BLaER1 treated with 17β-estradiol and CSF1 and Interleukin-3, amounts not matched to agents 10 nM and 100 nM (cell line): ENCODE data around the gene FAM184A.
A peak's percentile ranks its signal among the peaks of the same experiment; 100 is the strongest.
"Not testable (repeated sequence)": the region's sequence is repeated elsewhere in the genome, so short reads cannot be mapped to it uniquely, and the experiment has no call there.

ENCODE experiments used
- H3K27ac ChIP-seq, 11 experiments: shearing (Covaris generic); formaldehyde crosslinking; 2 replicates each; pipeline ENCODE4 v1.8.1; 2022
- H3K27me3 ChIP-seq, 11 experiments: shearing (Covaris generic); formaldehyde crosslinking; 2 replicates each; pipeline ENCODE4 v1.8.1; 2022
- H3K36me3 ChIP-seq, 11 experiments: shearing (Covaris generic); formaldehyde crosslinking; 2 replicates each; pipeline ENCODE4 v1.8.1; 2022
- H3K4me1 ChIP-seq, 10 experiments: shearing (Covaris generic); formaldehyde crosslinking; 2 replicates each; pipeline ENCODE4 v1.8.1; 2022
- H3K4me2 ChIP-seq, 11 experiments: shearing (Covaris generic); formaldehyde crosslinking; 2 replicates each; pipeline ENCODE4 v1.8.1; 2022
- H3K4me3 ChIP-seq, 10 experiments: shearing (Covaris generic); formaldehyde crosslinking; 2 replicates each; pipeline ENCODE4 v1.8.1; 2022
- H3K9ac ChIP-seq, 11 experiments: shearing (Covaris generic); formaldehyde crosslinking; 2 replicates each; pipeline ENCODE4 v1.8.1; 2022
- H3K9me3 ChIP-seq, 11 experiments: shearing (Covaris generic); formaldehyde crosslinking; replicated peaks in 1 of 11; 2 replicates each; pipeline ENCODE4 v1.8.1; 2022
- H4K20me1 ChIP-seq, 11 experiments: shearing (Covaris generic); formaldehyde crosslinking; 2 replicates each; pipeline ENCODE4 v1.8.1; 2022
- Cebpa-rat ChIP-seq, 11 experiments: shearing (Covaris generic); IDR thresholded peaks; 2 replicates each; pipeline ENCODE4 v1.8.1; 2022

Gene FAM184A

DNA sequence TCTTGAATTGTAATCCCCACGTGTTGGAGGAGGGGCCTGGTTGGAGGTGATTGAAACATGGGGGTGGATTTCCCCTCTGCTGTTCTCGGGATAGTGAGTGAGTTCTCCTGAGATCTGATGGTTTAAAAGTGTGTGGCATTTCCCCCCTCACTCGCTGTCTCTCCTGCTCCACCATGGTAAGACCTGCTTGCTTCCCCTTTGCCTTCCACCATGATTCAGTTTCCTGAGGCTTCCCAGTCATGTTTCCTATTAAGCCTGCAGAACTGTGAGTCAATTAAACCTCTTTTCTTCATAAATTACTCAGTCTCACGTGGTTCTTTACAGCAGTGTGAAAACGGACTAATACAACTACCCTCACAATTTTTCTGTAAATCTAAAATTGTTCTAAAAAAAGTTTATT is 26.8 kb upstream of the FAM184A start:
- no peak overlapping the region for H3K9ac ChIP-seq
- H3K4me3 ChIP-seq, result no peak overlapping the region
- H3K4me1 ChIP-seq, result peaks cover 0 to 5% (median 0%) of the 10 kb centered on the region in 10 experiments; a peak in 1 of 20 replicates
- H3K27ac ChIP-seq, result no peak overlapping the region
- TF ChIP-seq Cebpa-rat (IDR thresholded peaks at IDR 0.05), result no peak
- no peaks in the 10 kb centered on the region for H3K27me3 ChIP-seq
- no peaks in the 10 kb centered on the region for H3K36me3 ChIP-seq
- no peak overlapping the region for H3K4me2 ChIP-seq
- no peaks in the 10 kb centered on the region for H4K20me1 ChIP-seq
- no peaks in the 10 kb centered on the region for H3K9me3 ChIP-seq

DNA sequence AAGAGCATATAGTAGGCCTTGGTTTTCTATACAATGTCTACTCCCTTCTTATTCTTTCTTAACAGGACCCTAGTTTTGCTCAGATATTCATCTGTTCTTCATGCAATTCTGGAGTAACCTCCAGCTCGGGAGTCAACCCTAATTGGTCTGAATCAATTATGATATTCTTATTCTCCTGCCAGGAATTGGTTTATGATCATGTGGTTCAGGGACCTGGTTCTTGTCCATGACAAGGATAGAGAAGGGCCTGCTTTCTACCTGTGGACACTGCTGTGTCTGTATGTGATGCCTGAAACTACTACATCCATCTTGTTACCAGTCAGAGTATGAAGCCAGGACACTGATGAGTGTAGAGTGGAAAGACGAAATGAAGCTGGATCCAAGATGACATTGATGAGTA is 24.4 kb upstream of the FAM184A start:
- Histone ChIP-seq H4K20me1 (no peaks in the 10 kb centered on the region), H3K36me3 (no peaks in the 10 kb centered on the region), H3K27ac (no peak overlapping the region), H3K9ac (no peak overlapping the region), H3K4me1 (no peaks in the 10 kb centered on the region), H3K4me3 (no peak overlapping the region), H3K4me2 (no peak overlapping the region), H3K9me3 (no peaks in the 10 kb centered on the region), H3K27me3 (no peaks in the 10 kb centered on the region)
- no peak for TF ChIP-seq Cebpa-rat (IDR thresholded peaks at IDR 0.05)

DNA sequence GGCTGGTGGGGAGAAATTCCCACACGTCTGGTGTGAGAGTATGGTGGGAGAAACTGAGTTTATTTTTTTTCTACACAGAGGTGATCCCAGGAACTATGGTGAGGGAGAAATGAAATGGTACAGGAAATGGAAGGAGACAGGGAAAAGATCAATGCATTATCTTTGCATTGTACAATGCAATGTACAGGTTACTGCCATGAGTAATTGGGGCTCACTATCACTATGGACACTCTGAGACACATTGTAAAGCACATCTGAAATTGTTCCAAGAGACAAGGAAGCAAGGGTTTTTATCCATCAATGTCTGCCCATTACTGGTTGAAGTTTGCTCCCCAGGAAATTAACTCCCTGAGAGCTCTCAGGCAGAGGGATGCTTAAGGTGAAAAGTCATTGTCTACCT is 21.7 kb upstream of the FAM184A start:
- H3K4me3 ChIP-seq, result no peak overlapping the region
- no peaks in the 10 kb centered on the region for H4K20me1 ChIP-seq
- no peak overlapping the region for H3K27ac ChIP-seq
- no peak overlapping the region for H3K4me2 ChIP-seq
- peaks cover 0 to 8% (median 0%) of the 10 kb centered on the region in 10 experiments; a peak in 7 of 20 replicates for H3K4me1 ChIP-seq
- no peaks in the 10 kb centered on the region for H3K9me3 ChIP-seq
- no peak overlapping the region for H3K9ac ChIP-seq
- H3K36me3 ChIP-seq, result no peaks in the 10 kb centered on the region
- no peaks in the 10 kb centered on the region for H3K27me3 ChIP-seq
- no peak for TF ChIP-seq Cebpa-rat (IDR thresholded peaks at IDR 0.05)

DNA sequence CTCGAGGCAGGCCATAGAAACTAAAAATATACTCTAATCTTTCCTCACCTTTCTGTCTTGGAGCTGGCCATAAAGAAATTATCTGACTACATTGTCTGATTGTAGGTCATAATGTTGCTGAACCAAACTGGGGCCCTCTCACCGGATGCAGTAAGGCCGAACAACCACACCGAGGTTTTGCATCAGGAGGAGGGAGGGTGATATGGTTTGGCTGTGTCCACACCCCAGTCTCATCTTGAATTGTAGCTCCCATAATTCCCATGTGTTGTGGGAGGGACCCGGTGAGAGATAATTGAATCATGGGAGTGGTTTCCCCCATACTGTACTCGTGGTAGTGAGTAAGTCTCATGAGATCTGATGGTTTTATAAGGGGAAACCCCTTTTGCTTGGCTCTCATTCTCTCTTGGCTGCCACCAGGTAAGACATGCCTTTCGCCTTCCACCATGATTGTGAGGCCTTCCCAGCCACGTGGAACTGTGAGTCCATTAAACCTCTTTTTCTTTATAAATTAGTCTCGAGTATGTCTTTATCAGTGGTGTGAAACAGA is 19.4 kb upstream of the FAM184A start:
- not testable (repeated sequence) for H3K36me3 ChIP-seq, H3K27ac ChIP-seq, H3K4me3 ChIP-seq, H3K9me3 ChIP-seq, H3K9ac ChIP-seq, H3K4me1 ChIP-seq, H3K27me3 ChIP-seq, H3K4me2 ChIP-seq, H4K20me1 ChIP-seq

DNA sequence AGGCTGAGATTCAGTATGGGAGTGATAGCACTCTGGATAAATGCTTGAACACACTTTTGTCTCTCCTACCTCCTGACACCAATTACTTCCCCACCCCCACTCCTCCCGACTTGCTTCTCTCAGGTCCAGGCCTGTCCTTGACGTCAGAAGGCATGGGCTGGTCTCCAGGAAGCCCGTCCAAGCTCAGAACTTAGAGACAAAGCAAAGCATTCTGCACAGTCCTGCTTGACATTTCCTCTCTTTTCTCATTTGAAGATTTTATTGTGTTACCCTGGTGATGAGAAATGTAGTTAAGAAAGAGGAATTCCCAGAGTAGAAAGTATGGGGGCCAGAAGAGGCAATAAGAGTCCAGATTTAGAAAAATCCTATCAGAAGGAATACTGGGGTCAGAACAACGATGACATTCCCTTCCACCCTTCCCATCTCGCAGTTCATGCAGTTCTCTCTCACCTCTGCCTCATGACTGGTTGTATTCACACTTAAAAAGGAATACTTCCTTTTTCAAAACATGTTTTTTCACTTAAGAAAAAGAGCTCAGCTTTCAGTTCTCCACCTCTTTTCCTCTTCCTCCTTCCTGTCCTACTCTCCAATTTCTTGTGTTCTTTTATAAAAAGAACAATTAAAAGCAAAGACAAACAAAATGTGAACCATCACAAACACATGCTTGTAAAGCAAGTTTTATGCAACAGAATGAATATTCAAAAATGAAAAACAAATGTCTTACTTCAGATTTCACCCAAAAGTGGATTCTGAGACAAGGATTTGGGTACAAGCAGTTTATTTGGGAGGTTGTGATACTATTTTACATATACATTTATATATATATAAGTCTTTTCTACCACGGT is 18.5 kb upstream of the FAM184A start:
- H3K4me2 ChIP-seq, result peak overlapping the region in 3 of 11 experiments; percentile 3 to 59 (median 30); a peak in 5 of 22 replicates
- no peak overlapping the region for H3K9ac ChIP-seq
- H3K27me3 ChIP-seq, result no peaks in the 10 kb centered on the region
- H3K4me3 ChIP-seq, result no peak overlapping the region
- no peaks in the 10 kb centered on the region for H3K36me3 ChIP-seq
- H3K9me3 ChIP-seq, result no peaks in the 10 kb centered on the region
- H4K20me1 ChIP-seq, result no peaks in the 10 kb centered on the region
- TF ChIP-seq Cebpa-rat (IDR thresholded peaks at IDR 0.05), result no peak
- no peak overlapping the region for H3K27ac ChIP-seq
- H3K4me1 ChIP-seq, result peaks cover 0 to 8% (median 0%) of the 10 kb centered on the region in 10 experiments; a peak in 7 of 20 replicates

DNA sequence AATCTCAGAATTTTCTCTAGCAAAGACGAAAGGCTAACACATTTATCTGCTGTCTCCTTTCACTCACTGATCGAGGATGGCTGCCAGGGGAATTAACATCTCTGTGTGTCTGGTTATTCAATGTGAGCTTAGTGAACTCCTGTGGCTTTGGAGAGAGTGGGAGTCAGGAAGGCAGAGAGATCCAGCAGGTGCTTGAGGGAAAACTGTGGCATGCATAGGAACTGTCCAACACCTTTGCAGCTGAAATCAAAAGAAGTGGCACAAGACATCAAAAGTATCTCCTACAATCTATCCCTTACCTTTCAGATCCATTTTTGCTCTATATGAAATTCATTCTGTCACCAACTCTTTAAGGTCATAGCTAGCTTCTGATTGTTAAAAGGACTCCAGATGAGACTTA is 11.8 kb upstream of the FAM184A start:
- H3K36me3 ChIP-seq, result no peaks in the 10 kb centered on the region
- H3K4me2 ChIP-seq, result no peak overlapping the region
- peaks cover 0 to 9% (median 5%) of the 10 kb centered on the region in 11 experiments; a peak in 5 of 22 replicates for H3K9me3 ChIP-seq
- no peaks in the 10 kb centered on the region for H4K20me1 ChIP-seq
- no peak overlapping the region for H3K9ac ChIP-seq
- H3K27me3 ChIP-seq, result no peaks in the 10 kb centered on the region
- no peak for TF ChIP-seq Cebpa-rat (IDR thresholded peaks at IDR 0.05)
- no peak overlapping the region for H3K27ac ChIP-seq
- H3K4me1 ChIP-seq, result no peaks in the 10 kb centered on the region
- H3K4me3 ChIP-seq, result no peak overlapping the region

DNA sequence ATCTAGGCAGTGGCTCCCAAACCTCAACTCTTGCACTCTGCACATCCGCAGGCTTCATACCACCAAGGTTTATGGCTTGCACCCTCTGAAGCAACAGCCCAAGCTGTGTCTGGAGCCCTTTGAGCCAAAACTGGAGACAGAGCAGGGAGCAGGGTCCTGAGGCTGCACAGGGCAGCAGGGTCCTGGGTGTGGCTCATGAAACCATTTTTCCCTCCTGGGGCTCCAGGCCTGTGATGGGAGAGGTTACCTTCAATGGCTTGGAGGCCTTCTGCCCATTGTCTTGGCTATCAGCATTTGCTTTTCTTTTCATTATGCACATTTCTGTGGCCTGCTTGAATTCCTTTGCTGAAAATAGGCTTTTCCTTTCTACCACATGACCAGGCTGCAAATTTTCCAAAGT is 6.3 kb upstream of the FAM184A start:
- H3K4me2 ChIP-seq, result no peak overlapping the region
- H3K4me1 ChIP-seq, result no peaks in the 10 kb centered on the region
- H3K9ac ChIP-seq, result no peak overlapping the region
- no peaks in the 10 kb centered on the region for H4K20me1 ChIP-seq
- H3K4me3 ChIP-seq, result no peak overlapping the region
- no peak for TF ChIP-seq Cebpa-rat (IDR thresholded peaks at IDR 0.05)
- H3K27ac ChIP-seq, result no peak overlapping the region
- H3K9me3 ChIP-seq, result peaks cover 35 to 51% (median 46%) of the 10 kb centered on the region in 11 experiments
- H3K36me3 ChIP-seq, result peaks cover 0 to 6% (median 0%) of the 10 kb centered on the region in 11 experiments; a peak in 1 of 22 replicates
- H3K27me3 ChIP-seq, result peaks cover 4 to 10% (median 5%) of the 10 kb centered on the region in 11 experiments

DNA sequence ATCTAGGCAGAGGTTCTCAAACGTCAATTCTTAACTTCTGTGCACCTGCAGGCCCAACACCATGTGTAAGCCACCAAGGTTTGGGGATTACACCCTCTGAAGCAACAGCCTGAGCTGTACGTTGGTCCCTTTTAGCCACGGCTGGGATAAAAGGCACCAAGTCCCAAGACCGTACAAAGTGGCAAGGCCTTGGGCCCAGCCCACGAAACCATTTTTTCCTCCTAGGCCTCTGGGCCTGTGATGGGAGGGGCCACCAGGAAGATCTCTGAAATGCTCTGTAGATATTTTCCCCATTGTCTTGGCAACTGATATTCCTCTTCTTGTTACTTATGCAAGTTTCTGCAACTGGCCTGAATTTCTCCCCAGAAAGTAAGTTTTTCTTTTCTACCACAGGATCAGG is 4.5 kb upstream of the FAM184A start:
- TF ChIP-seq Cebpa-rat (IDR thresholded peaks at IDR 0.05), result no peak
- peaks cover 22 to 28% (median 23%) of the 10 kb centered on the region in 11 experiments for H3K27me3 ChIP-seq
- no peak overlapping the region for H3K9ac ChIP-seq
- no peak overlapping the region for H3K4me2 ChIP-seq
- H3K4me1 ChIP-seq, result peaks cover 0 to 10% (median 4%) of the 10 kb centered on the region in 10 experiments; a peak in 12 of 20 replicates
- no peak overlapping the region for H3K27ac ChIP-seq
- H3K4me3 ChIP-seq, result no peak overlapping the region
- H3K36me3 ChIP-seq, result peaks cover 0 to 6% (median 0%) of the 10 kb centered on the region in 11 experiments; a peak in 1 of 22 replicates
- H4K20me1 ChIP-seq, result no peaks in the 10 kb centered on the region
- peaks cover 37 to 53% (median 48%) of the 10 kb centered on the region in 11 experiments for H3K9me3 ChIP-seq

DNA sequence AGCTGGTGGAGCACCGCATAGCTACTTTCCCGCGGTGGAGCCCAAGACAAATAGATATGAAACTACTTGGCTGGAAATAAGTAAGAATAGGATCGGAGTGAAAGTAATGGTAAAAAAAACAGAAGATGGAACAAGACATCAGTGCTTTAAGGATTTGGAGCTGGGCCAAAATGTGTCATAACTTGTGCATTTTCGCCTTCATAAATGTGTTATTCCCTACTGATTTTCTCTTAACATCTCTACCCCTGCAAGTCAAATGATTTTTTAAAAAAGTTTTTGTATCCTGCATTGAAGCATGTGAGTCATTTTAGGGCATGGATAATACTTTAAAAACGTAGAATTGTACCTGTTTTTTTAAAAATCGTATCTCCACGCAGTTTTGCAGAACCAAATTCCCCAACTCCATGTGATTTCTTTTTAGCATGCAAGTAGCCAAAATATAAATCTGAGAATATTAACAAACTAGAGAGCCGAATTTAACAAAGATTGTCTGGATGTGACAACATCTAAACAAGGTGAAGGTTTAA is 882 bp upstream of the FAM184A start:
- H3K4me2 ChIP-seq, result peak overlapping the region; percentile 82 to 96 (median 93)
- peaks cover 0 to 6% (median 0%) of the 10 kb centered on the region in 11 experiments; a peak in 1 of 22 replicates for H3K36me3 ChIP-seq
- H4K20me1 ChIP-seq, result no peaks in the 10 kb centered on the region
- H3K27me3 ChIP-seq, result peaks cover 41 to 50% (median 45%) of the 10 kb centered on the region in 11 experiments
- TF ChIP-seq Cebpa-rat (IDR thresholded peaks at IDR 0.05), result no peak
- H3K4me3 ChIP-seq, result peak overlapping the region; percentile 64 to 76 (median 68); a peak in 19 of 20 replicates
- H3K27ac ChIP-seq, result no peak overlapping the region
- peak overlapping the region in 3 of 11 experiments; percentile 61 to 66 (median 62); a peak in 6 of 22 replicates for H3K9ac ChIP-seq
- peaks cover 29 to 45% (median 40%) of the 10 kb centered on the region in 11 experiments for H3K9me3 ChIP-seq
- peaks cover 0 to 12% (median 8%) of the 10 kb centered on the region in 10 experiments; a peak in 12 of 20 replicates for H3K4me1 ChIP-seq
